GM12801 (cell line): Measurements from ENCODE around the gene LRP10.

ENCODE experiments used
- CTCF ChIP-seq: IDR thresholded peaks from one replicate; pipeline ENCODE4 v1.5.1; 2011; ENCODE audit warnings: control low read depth; ENCODE audit not compliant: insufficient read length; ENCODE audit errors: extremely low read depth

Gene LRP10

DNA sequence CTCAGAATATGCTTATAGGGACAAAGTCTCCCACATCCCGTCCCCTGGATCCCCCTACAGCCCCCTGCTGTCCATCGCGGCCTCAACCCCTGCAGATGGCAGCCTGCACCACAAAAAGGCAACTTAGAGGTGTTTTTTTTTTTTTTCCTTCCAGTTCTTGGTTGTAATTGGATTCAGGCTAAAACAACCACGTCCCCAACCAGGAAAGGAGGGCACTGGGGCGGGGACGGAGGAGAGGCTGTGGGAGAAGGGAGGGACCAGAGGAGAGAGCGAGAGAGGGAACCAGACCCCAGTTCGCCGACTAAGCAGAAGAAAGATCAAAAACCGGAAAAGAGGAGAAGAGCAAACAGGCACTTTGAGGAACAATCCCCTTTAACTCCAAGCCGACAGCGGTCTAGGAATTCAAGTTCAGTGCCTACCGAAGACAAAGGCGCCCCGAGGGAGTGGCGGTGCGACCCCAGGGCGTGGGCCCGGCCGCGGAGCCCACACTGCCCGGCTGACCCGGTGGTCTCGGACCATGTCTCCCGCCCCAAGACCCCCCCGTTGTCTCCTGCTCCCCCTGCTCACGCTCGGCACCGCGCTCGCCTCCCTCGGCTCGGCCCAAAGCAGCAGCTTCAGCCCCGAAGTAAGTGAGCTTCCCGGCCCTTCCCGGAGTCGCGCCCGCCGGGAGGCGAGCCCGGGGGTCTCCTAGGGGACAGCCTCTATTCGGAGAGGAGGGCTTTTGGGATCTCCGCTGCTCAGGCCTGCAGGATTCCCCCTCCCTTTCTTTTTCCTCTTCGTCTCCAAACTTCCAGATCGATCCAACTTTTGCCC lies 35.0 kb upstream of the LRP10 start, which contains the start of gene MMP14:
Gene MMP14 (plus strand): TSS at position 285 of the 813 bp plus-strand sequence. CDS start 233 bp downstream, at position 518.
- no peak for TF ChIP-seq CTCF

GRCh38 chr14:22837114-22837749 lies 34.3 kb upstream of the LRP10 start:
- TF ChIP-seq CTCF: no peak

- no peak for TF ChIP-seq CTCF
These were observed 33.6 kb upstream of the LRP10 start for GRCh38 chr14:22837750-22838538.

- TF ChIP-seq CTCF: no peak
These were observed 32.9 kb upstream of the LRP10 start for GRCh38 chr14:22838631-22839041.

DNA sequence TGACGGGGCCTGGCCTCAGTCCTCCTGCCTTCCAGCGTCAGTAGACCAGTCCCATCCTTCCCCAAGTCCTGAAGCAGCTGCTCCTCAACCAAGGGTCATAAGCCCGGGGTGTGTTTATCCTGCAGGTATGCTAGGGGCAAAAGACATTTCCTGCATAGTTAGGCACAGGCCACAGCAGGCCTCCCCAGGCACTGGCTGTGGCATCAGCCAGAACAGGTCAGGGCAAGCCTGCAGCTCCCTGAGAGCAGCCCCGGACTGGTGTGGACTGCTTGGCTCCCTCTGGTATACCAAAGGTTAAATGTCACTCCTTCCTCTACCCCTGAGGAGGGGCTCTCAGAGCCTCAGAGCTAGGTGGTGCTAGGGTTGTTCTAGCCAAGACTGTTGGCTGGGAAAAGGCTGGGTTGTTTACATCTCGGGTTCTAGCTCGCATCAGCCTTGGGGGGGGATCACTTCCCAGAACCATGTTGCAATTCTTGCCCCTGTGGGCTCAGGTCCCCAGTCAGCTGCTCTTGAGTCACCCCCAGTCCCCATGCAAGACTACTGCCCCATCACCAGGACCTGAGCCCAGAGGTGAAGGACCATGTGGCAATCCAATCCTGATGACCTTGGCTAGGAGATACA lies 32.3 kb upstream of the LRP10 start:
- no peak for TF ChIP-seq CTCF

DNA sequence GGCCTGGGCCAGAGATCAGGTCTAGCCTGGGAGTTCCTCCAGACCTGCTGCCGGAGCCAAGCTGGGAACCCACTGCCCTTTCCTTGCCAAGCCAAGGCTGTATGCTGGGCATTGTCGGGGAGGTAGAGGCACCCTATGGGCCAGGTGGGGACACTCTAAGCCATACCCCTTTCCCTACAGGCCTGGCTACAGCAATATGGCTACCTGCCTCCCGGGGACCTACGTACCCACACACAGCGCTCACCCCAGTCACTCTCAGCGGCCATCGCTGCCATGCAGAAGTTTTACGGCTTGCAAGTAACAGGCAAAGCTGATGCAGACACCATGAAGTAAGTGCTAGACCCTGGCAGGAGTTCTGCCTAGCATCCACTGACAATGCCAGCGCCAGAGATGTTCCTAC lies 30.2 kb upstream of the LRP10 start:
- no peak for TF ChIP-seq CTCF

GRCh38 chr14:22841769-22842168 lies 29.8 kb upstream of the LRP10 start:
- no peak for TF ChIP-seq CTCF
